Smooth muscle cell (in vitro differentiated cells): ENCODE results near the gene MDN1. TPM values are rescaled to one million over a fixed set of nuclear protein-coding genes. Genes with fewer than 3 reads are reported as not detected.
A peak's percentile ranks its signal among the peaks of the same experiment; 100 is the strongest.
"Not testable (repeated sequence)": the region's sequence is repeated elsewhere in the genome, so short reads cannot be mapped to it uniquely, and the experiment has no call there.

Experiments
- DNase-seq: peaks from one replicate; lab custom pipeline; 2025; ENCODE audit not compliant: unreplicated experiment; lab: John Stamatoyannopoulos, UW
- H2AFZ ChIP-seq: fragments of 200-600 bp; sonication (generic); 2 replicates; pipeline ENCODE4 v1.6.0; 2016; ENCODE audit warnings: antibody characterized with exemption, low read depth, mild to moderate bottlenecking
- H3F3A ChIP-seq: fragments of 200-600 bp; sonication (generic); 2 replicates; pipeline ENCODE4 v1.6.0; 2017; ENCODE audit warnings: antibody characterized with exemption, low read depth
- H3K27ac ChIP-seq: fragments of 200-600 bp; sonication (generic); 2 replicates; pipeline ENCODE4 v1.5.1; 2016; ENCODE audit warnings: low read depth, mild to moderate bottlenecking
- H3K27me3 ChIP-seq: fragments of 200-600 bp; sonication (generic); 2 replicates; pipeline ENCODE4 v1.6.1; 2016; ENCODE audit warnings: low read depth, mild to moderate bottlenecking
- H3K36me3 ChIP-seq: fragments of 200-600 bp; sonication (generic); 2 replicates; pipeline ENCODE4 v1.5.1; 2016; ENCODE audit warnings: low read depth
- H3K4me1 ChIP-seq: fragments of 200-600 bp; sonication (generic); 2 replicates; pipeline ENCODE4 v1.5.1; 2016; ENCODE audit warnings: low read depth
- H3K4me2 ChIP-seq: fragments of 200-600 bp; sonication (generic); 2 replicates; pipeline ENCODE4 v1.6.0; 2016; ENCODE audit warnings: mild to moderate bottlenecking
- H3K4me3 ChIP-seq: fragments of 200-600 bp; sonication (generic); 2 replicates; pipeline ENCODE4 v1.5.1; 2016; ENCODE audit warnings: mild to moderate bottlenecking
- H3K79me2 ChIP-seq: fragments of 200-600 bp; sonication (generic); 2 replicates; pipeline ENCODE4 v1.6.0; 2016; ENCODE audit warnings: low read depth, mild to moderate bottlenecking
- H3K9ac ChIP-seq: fragments of 200-600 bp; sonication (generic); 2 replicates; pipeline ENCODE4 v1.6.0; 2016; ENCODE audit warnings: low read depth
- H3K9me3 ChIP-seq: fragments of 200-600 bp; sonication (generic); replicated peaks from 2 replicates; pipeline ENCODE4 v1.5.1; 2016; ENCODE audit warnings: low read depth
- H4K20me1 ChIP-seq: fragments of 200-600 bp; sonication (generic); 2 replicates; pipeline ENCODE4 v1.6.0; 2016; ENCODE audit warnings: low read depth
- WGBS: methylation state at CpG from one replicate; pipeline ENCODE4 v1.1.7; 2016; ENCODE audit warnings: low lambda C conversion rate; 5-methylcytosine and 5-hydroxymethylcytosine counted together
- polyA plus RNA-seq: library from polyadenylated mRNA; unstranded; fragments of >200 nt; fragmentation: Nextera tagmentation; extraction: Ambion mirVana; gene quantifications from 2 replicates; pipeline ENCODE4 v1.2.1, GENCODE V29; 2016
- total RNA-seq: library from RNA; depleted of rRNA; stranded (reverse); fragments of >200 nt; gene quantifications from 2 replicates; pipeline ENCODE4 v1.2.3, GENCODE V29; 2014
- TF ChIP-seq, protein P1 (sequence below): fragments of 200-600 bp; sonication (generic); IDR thresholded peaks from 2 replicates; pipeline ENCODE4 v1.5.1; 2017; ENCODE audit warnings: borderline replicate concordance, mild to moderate bottlenecking, antibody characterized with exemption; ENCODE audit not compliant: insufficient read depth, poor library complexity, severe bottlenecking

The MDN1 gene
- total and polyA plus RNA-seq, 2 experiments from 2014 or later: 6.4 to 16.5 TPM

DNA sequence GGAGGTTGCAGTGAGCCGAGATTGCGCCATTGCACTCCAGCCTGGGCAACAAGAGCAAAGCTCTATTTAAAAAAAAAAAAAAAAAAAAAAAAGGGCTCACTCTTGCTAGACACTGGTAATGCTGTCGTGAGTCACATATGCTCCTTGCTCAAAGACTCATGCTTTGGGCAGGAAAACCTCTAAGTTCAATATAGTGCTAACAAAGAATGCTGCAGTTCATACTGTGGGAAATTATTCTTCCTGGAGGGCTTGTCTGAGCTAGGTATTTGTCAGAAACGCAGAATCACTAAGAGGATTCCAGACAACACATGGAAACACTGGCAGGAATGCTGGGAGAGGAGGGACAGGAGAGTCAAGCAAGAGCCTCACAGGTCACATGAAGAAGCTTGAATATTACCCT is 178.8 kb downstream of the MDN1 start:
- Histone ChIP-seq H3K4me3 (no peak overlapping the region), H3F3A (no peaks in the 10 kb centered on the region), H3K27me3 (no peaks in the 10 kb centered on the region), H3K27ac (peak overlapping the region; percentile 51), H3K9ac (no peak overlapping the region), H4K20me1 (no peaks in the 10 kb centered on the region), H3K79me2 (peaks cover 7% of the 10 kb centered on the region), H3K36me3 (peaks cover 7% of the 10 kb centered on the region), H3K9me3 (no peaks in the 10 kb centered on the region), H3K4me2 (no peak overlapping the region), H3K4me1 (peaks cover 15% of the 10 kb centered on the region), H2AFZ (no peak overlapping the region)
- WGBS: 81% methylated on average over 4 of the region's 4 CpGs
- TF ChIP-seq, protein P1, sequence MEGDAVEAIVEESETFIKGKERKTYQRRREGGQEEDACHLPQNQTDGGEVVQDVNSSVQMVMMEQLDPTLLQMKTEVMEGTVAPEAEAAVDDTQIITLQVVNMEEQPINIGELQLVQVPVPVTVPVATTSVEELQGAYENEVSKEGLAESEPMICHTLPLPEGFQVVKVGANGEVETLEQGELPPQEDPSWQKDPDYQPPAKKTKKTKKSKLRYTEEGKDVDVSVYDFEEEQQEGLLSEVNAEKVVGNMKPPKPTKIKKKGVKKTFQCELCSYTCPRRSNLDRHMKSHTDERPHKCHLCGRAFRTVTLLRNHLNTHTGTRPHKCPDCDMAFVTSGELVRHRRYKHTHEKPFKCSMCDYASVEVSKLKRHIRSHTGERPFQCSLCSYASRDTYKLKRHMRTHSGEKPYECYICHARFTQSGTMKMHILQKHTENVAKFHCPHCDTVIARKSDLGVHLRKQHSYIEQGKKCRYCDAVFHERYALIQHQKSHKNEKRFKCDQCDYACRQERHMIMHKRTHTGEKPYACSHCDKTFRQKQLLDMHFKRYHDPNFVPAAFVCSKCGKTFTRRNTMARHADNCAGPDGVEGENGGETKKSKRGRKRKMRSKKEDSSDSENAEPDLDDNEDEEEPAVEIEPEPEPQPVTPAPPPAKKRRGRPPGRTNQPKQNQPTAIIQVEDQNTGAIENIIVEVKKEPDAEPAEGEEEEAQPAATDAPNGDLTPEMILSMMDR: no peak
- DNase-seq: no peak

DNA sequence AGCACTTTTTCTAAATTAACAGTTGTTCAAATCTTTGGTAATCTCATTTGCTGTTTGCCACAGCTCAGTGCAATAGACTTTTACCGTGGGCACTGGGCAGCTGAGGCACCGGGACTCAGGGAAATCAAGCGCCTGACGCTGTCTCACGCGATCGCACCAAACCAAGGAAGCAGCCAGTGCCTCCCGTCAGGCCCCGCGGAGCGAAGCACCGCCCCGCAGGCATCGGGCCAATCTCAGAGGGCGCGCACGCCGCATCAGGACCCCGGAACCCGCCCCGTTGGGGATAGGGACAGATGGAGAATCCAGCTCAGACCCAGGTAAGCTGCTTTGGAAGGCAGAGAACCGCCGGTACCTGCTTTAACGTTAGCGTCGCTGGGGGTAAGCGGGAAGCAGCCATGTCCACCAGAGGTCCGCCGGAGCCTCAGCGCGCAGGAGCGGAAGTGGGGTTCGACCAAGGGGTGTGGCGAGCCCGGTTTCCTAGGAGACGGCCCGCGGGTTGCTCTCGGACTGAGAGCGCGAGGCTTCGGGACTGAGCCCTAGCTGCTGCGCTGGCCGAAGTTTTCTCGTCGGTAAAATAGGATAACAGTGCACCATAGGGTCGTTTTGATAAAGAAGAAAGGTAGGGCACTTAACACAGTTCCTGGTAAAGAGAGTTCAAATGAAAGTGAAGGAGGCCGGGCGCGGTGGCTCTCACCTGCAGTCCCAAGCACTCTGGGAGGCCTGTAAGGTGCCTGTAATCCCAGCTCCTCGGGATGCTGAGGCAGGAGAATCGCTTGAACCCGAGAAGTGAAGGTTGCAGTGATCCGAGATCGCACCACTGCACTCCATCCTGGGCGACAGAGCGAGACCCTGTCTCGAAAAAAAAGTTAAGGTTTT is 181.0 kb downstream of the MDN1 start, which contains the start of gene LYRM2:
Gene LYRM2 (minus strand): TSS at position 428 of the 876 bp plus-strand sequence. CDS start 31 bp downstream, at position 397.
- Histone ChIP-seq H3K4me3 (peak within 1 kb of the TSS; percentile 74), H4K20me1 (no peaks in the 10 kb centered on the region), H3K4me1 (peaks cover 15% of the 10 kb centered on the region), H3F3A (no peaks in the 10 kb centered on the region), H3K4me2 (peak within 1 kb of the TSS; percentile 92), H3K27me3 (no peaks in the 10 kb centered on the region), H3K36me3 (peaks cover 9% of the 10 kb centered on the region), H3K9ac (peak within 1 kb of the TSS; percentile 88), H3K27ac (peak within 1 kb of the TSS; percentile 93), H3K9me3 (no peaks in the 10 kb centered on the region), H3K79me2 (peaks cover 7% of the 10 kb centered on the region), H2AFZ (peak within 1 kb of the TSS; percentile 82)
- 3% methylated on average over 58 of the region's 58 CpGs for WGBS
- DNase-seq: peak; percentile 98
- TF ChIP-seq, protein P1: no peak

DNA sequence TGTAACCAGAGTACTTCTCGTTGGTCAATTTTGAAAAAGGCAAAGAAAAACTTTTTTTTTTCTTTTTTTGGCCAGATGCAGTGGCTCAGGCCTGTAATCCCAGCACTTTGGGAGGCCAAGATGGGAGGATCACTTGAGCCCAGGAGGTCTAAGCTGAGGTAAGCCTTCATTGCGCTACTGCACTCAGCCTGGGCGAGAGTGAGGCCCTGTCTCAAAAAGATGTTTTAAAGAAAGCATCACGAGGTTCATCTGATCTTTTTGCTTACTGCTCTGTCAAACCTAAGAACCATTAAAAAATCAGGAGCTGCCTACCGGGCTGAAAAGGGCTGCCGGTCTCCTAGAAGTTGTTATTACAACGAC is 181.7 kb downstream of the MDN1 start:
- Histone ChIP-seq H3K9ac (peak overlapping the region; percentile 88), H2AFZ (peak overlapping the region; percentile 82), H3K27ac (peak overlapping the region; percentile 93), H3K79me2 (peaks cover 7% of the 10 kb centered on the region), H4K20me1 (no peaks in the 10 kb centered on the region), H3K9me3 (no peaks in the 10 kb centered on the region), H3F3A (no peaks in the 10 kb centered on the region), H3K36me3 (peaks cover 9% of the 10 kb centered on the region), H3K27me3 (no peaks in the 10 kb centered on the region), H3K4me1 (peaks cover 15% of the 10 kb centered on the region), H3K4me2 (peak overlapping the region; percentile 92), H3K4me3 (peak overlapping the region; percentile 74)
- TF ChIP-seq, protein P1: no peak
- WGBS: 22% methylated on average over 7 of the region's 7 CpGs
- DNase-seq: no peak

DNA sequence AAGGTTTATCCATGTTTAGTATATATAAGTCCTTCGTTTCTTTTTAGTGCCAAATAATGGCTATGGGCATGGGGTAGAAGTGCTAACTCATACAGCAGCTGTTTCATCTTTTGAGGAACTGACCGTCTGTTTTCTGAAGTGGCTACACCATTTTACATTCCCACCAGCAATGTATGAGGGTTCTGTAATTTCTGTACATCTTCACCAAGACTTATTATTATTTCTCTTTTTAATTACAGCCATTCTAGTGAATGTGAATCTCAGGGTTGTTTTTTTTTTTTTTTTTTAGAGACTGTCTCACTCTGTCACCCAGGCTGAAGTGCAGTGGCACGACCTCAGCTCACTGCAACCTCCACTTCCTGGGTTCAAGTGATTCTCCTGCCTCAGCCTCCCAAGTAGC is 183.2 kb downstream of the MDN1 start:
- H2AFZ ChIP-seq, H3K4me3 ChIP-seq, H3K36me3 ChIP-seq, DNase-seq, H3K4me2 ChIP-seq, H3F3A ChIP-seq, H3K27me3 ChIP-seq, H4K20me1 ChIP-seq, H3K9ac ChIP-seq, H3K79me2 ChIP-seq, H3K9me3 ChIP-seq, H3K27ac ChIP-seq: not testable (repeated sequence)
- 100% methylated on average over 3 of the region's 3 CpGs for WGBS
- peaks cover 15% of the 10 kb centered on the region for H3K4me1 ChIP-seq
